Measurements from ENCODE around the gene LCN10.

Gene LCN10

GRCh38 chr9:136777359-136777758 lies 34.6 kb upstream of the LCN10 start:
- DNase-seq (ENCODE audit: extremely low spot score): no peak
- TF ChIP-seq ARNT (IDR thresholded peaks at IDR 0.05): no peak
- no peak for TF ChIP-seq PKNOX1 (IDR thresholded peaks at IDR 0.05)
- no peak for TF ChIP-seq FOXM1 (IDR thresholded peaks at IDR 0.05; ENCODE audit: borderline replicate concordance)
- no peak for TF ChIP-seq LEF1 (IDR thresholded peaks at IDR 0.05; ENCODE audit: borderline replicate concordance)
- ChIA-PET CTCF (interaction anchor here (1.2 kb wide), 1 partner anchor 8 kb away, joined by 4 read pairs; no protein-coding TSS in a partner anchor), POLR2A (interaction anchor here (1.0 kb wide), 1 partner anchor 49 kb away, joined by 3 read pairs; no protein-coding TSS in a partner anchor)

DNA sequence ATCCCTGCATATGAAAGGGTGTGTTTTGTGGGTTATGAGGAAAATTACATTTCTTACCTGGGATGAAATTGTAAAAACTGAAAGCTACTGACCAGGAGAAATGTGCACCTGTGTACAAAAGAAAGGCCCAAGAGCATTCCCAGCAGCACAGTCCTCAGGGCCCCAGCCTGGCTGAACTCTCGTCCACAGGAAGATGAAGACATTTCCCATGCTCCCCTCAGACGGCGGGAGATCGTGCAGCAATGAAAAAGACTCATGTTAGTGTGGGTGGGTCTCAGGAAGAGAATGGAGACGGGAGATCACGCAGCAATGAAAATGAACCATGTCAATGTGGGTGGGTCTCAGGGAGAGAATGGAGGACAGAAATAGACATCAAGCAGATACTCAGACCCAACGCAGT lies 34.2 kb upstream of the LCN10 start:
- POLR2A ChIA-PET: interaction anchor here (1.0 kb wide), 1 partner anchor 49 kb away, joined by 3 read pairs; no protein-coding TSS in a partner anchor
- TF ChIP-seq L3MBTL2 (conservative IDR thresholded peaks at IDR 0.05): no peak
- DNase-seq (ENCODE audit: extremely low spot score): no peak
- CTCF ChIA-PET: no interaction called here

DNA sequence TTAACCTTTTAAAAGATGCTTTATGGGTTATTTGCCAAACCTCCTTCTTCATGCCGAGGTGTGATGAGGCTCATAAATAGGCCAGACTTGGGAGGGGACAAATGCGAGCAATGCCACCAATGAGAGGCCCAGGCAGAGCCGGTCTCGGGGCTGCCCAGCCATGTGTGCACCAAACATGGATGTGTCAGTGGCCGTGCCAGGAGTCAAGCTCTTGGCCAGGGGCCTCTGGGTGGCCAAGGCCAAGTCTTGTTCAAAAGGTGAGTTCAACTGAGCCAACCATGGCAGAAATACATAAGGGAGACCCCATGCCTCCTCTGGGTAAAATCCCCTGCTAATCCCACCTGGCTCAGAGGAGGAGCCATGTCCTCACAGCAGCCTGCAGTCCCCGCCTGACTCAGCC lies 32.5 kb upstream of the LCN10 start:
- DNase-seq (ENCODE audit: extremely low spot score): no peak
- ChIA-PET POLR2A (interaction anchor here (1.2 kb wide), 1 partner anchor 311 kb away, joined by 3 read pairs; the partner anchor contains the start of gene MAN1B1), CTCF (interaction anchor here (0.8 kb wide), 1 partner anchor 254 kb away, joined by 3 read pairs; no protein-coding TSS in a partner anchor)
- TF ChIP-seq FOXM1 (IDR thresholded peaks at IDR 0.05; ENCODE audit: borderline replicate concordance): no peak
- no peak for TF ChIP-seq SP1 (IDR thresholded peaks at IDR 0.05)
- TF ChIP-seq ELF4 (IDR thresholded peaks at IDR 0.05): no peak
- no peak for TF ChIP-seq FOXK2 (IDR thresholded peaks at IDR 0.05)
- no peak for TF ChIP-seq BHLHE40 (IDR thresholded peaks at IDR 0.05; ENCODE audit: borderline replicate concordance)
- TF ChIP-seq PKNOX1 (IDR thresholded peaks at IDR 0.05): no peak
- no peak for TF ChIP-seq SUZ12 (IDR thresholded peaks at IDR 0.05)
- TF ChIP-seq HDGF (IDR thresholded peaks at IDR 0.05; ENCODE audit: borderline replicate concordance): no peak
- no peak for TF ChIP-seq TARDBP (IDR thresholded peaks at IDR 0.05)
- TF ChIP-seq ARNT (IDR thresholded peaks at IDR 0.05): no peak
- TF ChIP-seq ZNF384 (IDR thresholded peaks at IDR 0.05): no peak
- TF ChIP-seq FOXA1 (IDR thresholded peaks at IDR 0.05): no peak
- no peak for TF ChIP-seq LEF1 (IDR thresholded peaks at IDR 0.05; ENCODE audit: borderline replicate concordance)
- TF ChIP-seq CTBP1 (IDR thresholded peaks at IDR 0.05; ENCODE audit: borderline replicate concordance): no peak

- no peak for DNase-seq (ENCODE audit: extremely low spot score)
- POLR2A ChIA-PET: interaction anchor here (1.2 kb wide), 1 partner anchor 312 kb away, joined by 3 read pairs; the partner anchor contains the start of gene MAN1B1
- TF ChIP-seq L3MBTL2 (conservative IDR thresholded peaks at IDR 0.05): no peak
- no peak for TF ChIP-seq ZNF384 (IDR thresholded peaks at IDR 0.05)
- no peak for TF ChIP-seq ARNT (IDR thresholded peaks at IDR 0.05)
- TF ChIP-seq HDGF (IDR thresholded peaks at IDR 0.05; ENCODE audit: borderline replicate concordance): no peak
- TF ChIP-seq FOXA1 (IDR thresholded peaks at IDR 0.05): no peak
- TF ChIP-seq CTBP1 (IDR thresholded peaks at IDR 0.05; ENCODE audit: borderline replicate concordance): no peak
- TF ChIP-seq ELF4 (IDR thresholded peaks at IDR 0.05): no peak
- no peak for TF ChIP-seq LEF1 (IDR thresholded peaks at IDR 0.05; ENCODE audit: borderline replicate concordance)
- no peak for TF ChIP-seq FOXK2 (IDR thresholded peaks at IDR 0.05)
- no peak for TF ChIP-seq NFRKB (IDR thresholded peaks at IDR 0.05)
- no peak for TF ChIP-seq PKNOX1 (IDR thresholded peaks at IDR 0.05)
- no peak for TF ChIP-seq FOXM1 (IDR thresholded peaks at IDR 0.05; ENCODE audit: borderline replicate concordance)
- TF ChIP-seq TARDBP (IDR thresholded peaks at IDR 0.05): no peak
- CTCF ChIA-PET: interaction anchor here (0.8 kb wide), 1 partner anchor 255 kb away, joined by 3 read pairs; no protein-coding TSS in a partner anchor
Observed at GRCh38 chr9:136774416-136775045, 31.8 kb upstream of the LCN10 start.

DNA sequence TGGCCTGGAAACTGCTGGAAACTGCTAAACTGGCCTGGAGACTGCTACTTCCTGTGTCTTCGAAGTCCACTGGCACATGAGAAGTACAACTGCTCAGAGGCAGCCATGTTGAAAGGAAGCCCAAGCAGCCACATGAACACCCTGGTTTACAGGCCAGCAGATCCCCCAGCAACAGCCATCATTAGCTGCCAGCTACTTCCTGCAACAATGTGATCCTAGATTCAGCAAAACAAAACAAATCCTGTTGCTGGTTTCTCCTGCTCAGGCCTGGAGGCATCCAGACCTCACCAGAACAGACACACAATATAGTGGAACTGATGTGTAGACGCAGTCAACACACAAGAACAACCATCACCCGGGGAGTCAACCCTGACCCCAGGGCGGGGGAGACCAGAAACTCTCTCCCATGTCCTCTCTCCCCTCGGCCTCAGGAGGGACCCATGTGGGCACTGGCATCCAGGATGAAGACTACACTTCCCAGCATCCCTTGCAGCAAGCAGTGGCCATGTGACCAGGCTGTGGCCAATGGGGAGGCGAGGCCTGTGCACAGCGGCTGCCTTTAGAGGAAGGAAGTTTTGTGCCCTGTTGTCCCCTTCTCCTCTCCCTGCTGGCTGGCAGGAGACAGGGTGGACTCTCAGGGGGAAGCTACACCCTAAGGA lies 30.8 kb upstream of the LCN10 start:
- ChIA-PET CTCF (no interaction called here), POLR2A (no interaction called here)
- TF ChIP-seq NFRKB (IDR thresholded peaks at IDR 0.05): no peak
- TF ChIP-seq L3MBTL2 (conservative IDR thresholded peaks at IDR 0.05): peak; percentile 69
- no peak for TF ChIP-seq ZNF384 (IDR thresholded peaks at IDR 0.05)
- DNase-seq (ENCODE audit: extremely low spot score): peak; percentile 62

GRCh38 chr9:136771907-136772415 lies 29.2 kb upstream of the LCN10 start:
- TF ChIP-seq ELF4 (IDR thresholded peaks at IDR 0.05) (no peak), CTBP1 (IDR thresholded peaks at IDR 0.05; ENCODE audit: borderline replicate concordance) (no peak), FOXK2 (IDR thresholded peaks at IDR 0.05) (no peak), PKNOX1 (IDR thresholded peaks at IDR 0.05) (no peak), TARDBP (IDR thresholded peaks at IDR 0.05) (no peak), FOXM1 (IDR thresholded peaks at IDR 0.05; ENCODE audit: borderline replicate concordance) (no peak), LEF1 (IDR thresholded peaks at IDR 0.05; ENCODE audit: borderline replicate concordance) (no peak)
- CTCF ChIA-PET: interaction anchor here (0.6 to 1.6 kb wide), 2 partner anchors 8 to 45 kb away, joined by 3 to 5 read pairs; no protein-coding TSS in a partner anchor
- POLR2A ChIA-PET: no interaction called here
- DNase-seq (ENCODE audit: extremely low spot score): no peak

Measured in HEK293T (cell line).